Lower leg skin (tissue), 3 donors: ENCODE measurements around the gene LGR6.

Experiments used
- CTCF ChIP-seq, 3 donors: fragments of 450-650 bp; IDR thresholded peaks; one replicate each; pipeline ENCODE4 v1.5.1; 2016; ENCODE audit warnings: antibody characterized with exemption in 3 of 3, mild to moderate bottlenecking in 3 of 3, moderate library complexity in 2 of 3
- POLR2A ChIP-seq, 2 donors: fragments of 450-650 bp; IDR thresholded peaks; one replicate each; pipeline ENCODE4 v1.6.1; 2016 to 2017; ENCODE audit warnings: antibody characterized with exemption in 2 of 2, mild to moderate bottlenecking in 1 of 2, moderate library complexity in 1 of 2

- TF ChIP-seq POLR2A (IDR thresholded peaks at IDR 0.05), result no peak
- TF ChIP-seq CTCF (IDR thresholded peaks at IDR 0.05), result no peak
Observed at GRCh38 chr1:202187041-202187671, 6.4 kb upstream of the LGR6 start.
